Liver (tissue), 9 donors: ENCODE results near the gene SERPINE2. TPM values are rescaled to one million over a fixed set of nuclear protein-coding genes. Genes with fewer than 3 reads are reported as not detected.
A peak's percentile ranks its signal among the peaks of the same experiment; 100 is the strongest.

Source experiments
- DNase-seq: peaks from one replicate; pipeline ENCODE4 v3.0.0-alpha.2; 2017; ENCODE audit warnings: low spot score
- H3K27ac ChIP-seq, 2 donors: one replicate each; pipeline ENCODE4 v1.7.0; 2013; ENCODE audit warnings: inconsistent platforms in 2 of 2, low read length in 2 of 2, control low read depth in 1 of 2, low read depth in 1 of 2, mild to moderate bottlenecking in 1 of 2
- H3K27me3 ChIP-seq, 4 donors: one replicate each; pipeline versions ENCODE4 v1.6.1 to v1.7.0; 2013; ENCODE audit warnings: low read length in 3 of 4, inconsistent platforms in 1 of 4, mild to moderate bottlenecking in 1 of 4, moderate library complexity in 1 of 4; ENCODE audit not compliant: control insufficient read depth in 4 of 4, insufficient read depth in 4 of 4
- H3K36me3 ChIP-seq, 4 donors: one replicate each; pipeline versions ENCODE4 v1.6.1 to v1.7.0; 2013; ENCODE audit warnings: low read length in 3 of 4, mild to moderate bottlenecking in 3 of 4, low read depth in 1 of 4, moderate library complexity in 1 of 4; ENCODE audit not compliant: control insufficient read depth in 4 of 4, insufficient read depth in 3 of 4
- H3K4me1 ChIP-seq, 4 donors: one replicate each; pipeline versions ENCODE4 v1.6.1 to v1.7.0; 2013; ENCODE audit warnings: low read length in 3 of 4, mild to moderate bottlenecking in 3 of 4, moderate library complexity in 1 of 4; ENCODE audit not compliant: control insufficient read depth in 4 of 4, insufficient read depth in 4 of 4
- H3K4me3 ChIP-seq, 3 donors: one replicate each; pipeline versions ENCODE4 v1.6.1 to v1.7.0; 2013; ENCODE audit warnings: low read length in 3 of 3, control low read depth in 1 of 3, low read depth in 1 of 3, mild to moderate bottlenecking in 1 of 3
- H3K9ac ChIP-seq, 2 donors: one replicate each; pipeline ENCODE4 v1.7.0; 2013; ENCODE audit warnings: low read length in 2 of 2, mild to moderate bottlenecking in 2 of 2, moderate library complexity in 2 of 2, control low read depth in 1 of 2, low read depth in 1 of 2
- H3K9me3 ChIP-seq, 4 donors: one replicate each; pipeline versions ENCODE4 v1.6.1 to v1.7.0; 2013; ENCODE audit warnings: low read length in 3 of 4; ENCODE audit not compliant: control insufficient read depth in 4 of 4
- FOXA2 ChIP-seq: IDR thresholded peaks from 2 replicates; pipeline ENCODE4 v1.6.1; 2016; ENCODE audit warnings: antibody characterized with exemption
- HNF4G ChIP-seq: IDR thresholded peaks from 2 replicates; pipeline ENCODE4 v1.6.1; 2016; ENCODE audit warnings: antibody characterized with exemption
- JUND ChIP-seq, 2 donors: IDR thresholded peaks; 2 replicates each; pipeline ENCODE4 v1.6.1; 2016; ENCODE audit warnings: antibody characterized with exemption in 2 of 2
- NR2F2 ChIP-seq: IDR thresholded peaks from 2 replicates; pipeline ENCODE4 v1.6.1; 2016; ENCODE audit warnings: antibody characterized with exemption
- RXRA ChIP-seq, 2 donors: IDR thresholded peaks; 2 replicates each; pipeline ENCODE4 v1.6.1; 2017 to 2018; ENCODE audit warnings: antibody characterized with exemption in 2 of 2, mild to moderate bottlenecking in 1 of 2
- TAF1 ChIP-seq: conservative IDR thresholded peaks from 2 replicates; pipeline ENCODE4 v1.6.1; 2016; ENCODE audit warnings: antibody characterized with exemption, mild to moderate bottlenecking
- YY1 ChIP-seq: IDR thresholded peaks from 2 replicates; pipeline ENCODE4 v1.6.1; 2016; ENCODE audit warnings: antibody characterized with exemption, mild to moderate bottlenecking
- WGBS: extraction: QIAGEN DNeasy Blood & Tissue Kit; methylation state at CpG from one replicate; pipeline ENCODE4 v1.1.7; 2013; 5-methylcytosine and 5-hydroxymethylcytosine counted together
- polyA plus RNA-seq, 2 donors: library from polyadenylated mRNA; stranded (reverse) in 1 of 2; unstranded in 1 of 2; fragments of 200-250 nt in 1 of 2; fragments of >200 nt in 1 of 2; fragmentation: Nextera tagmentation in 1 of 2; extraction: Ambion mirVana in 1 of 2; gene quantifications; one replicate each; pipeline versions ENCODE4 v1.2.1 to v1.2.3, GENCODE V29; 2013 to 2015
- total RNA-seq, 2 donors: library from RNA; depleted of rRNA; stranded (reverse); fragments of >200 nt; gene quantifications; one replicate each; pipeline ENCODE4 v1.2.3, GENCODE V29; 2014
- TF ChIP-seq, protein P1 (sequence below): IDR thresholded peaks from 2 replicates; pipeline ENCODE4 v1.6.1; 2016; ENCODE audit warnings: antibody characterized with exemption
- TF ChIP-seq, protein P2 (sequence below): IDR thresholded peaks from 2 replicates; pipeline ENCODE4 v1.6.1; 2016; ENCODE audit warnings: antibody characterized with exemption
- TF ChIP-seq, protein P3 (sequence below): fragments of 150-350 bp; IDR thresholded peaks from 2 replicates; pipeline ENCODE4 v1.5.1; 2017; ENCODE audit warnings: improper control_type of control experiment, low read depth, low read length; ENCODE audit not compliant: missing input control
- donor health status: healthy.
- donor health status: healthy.
- donor health status: healthy.
- donor health status: healthy.
- donor health status: healthy.

Gene SERPINE2
- total and polyA plus RNA-seq, 4 donors, result 0.92 to 4.8 (median 2.3) TPM

DNA sequence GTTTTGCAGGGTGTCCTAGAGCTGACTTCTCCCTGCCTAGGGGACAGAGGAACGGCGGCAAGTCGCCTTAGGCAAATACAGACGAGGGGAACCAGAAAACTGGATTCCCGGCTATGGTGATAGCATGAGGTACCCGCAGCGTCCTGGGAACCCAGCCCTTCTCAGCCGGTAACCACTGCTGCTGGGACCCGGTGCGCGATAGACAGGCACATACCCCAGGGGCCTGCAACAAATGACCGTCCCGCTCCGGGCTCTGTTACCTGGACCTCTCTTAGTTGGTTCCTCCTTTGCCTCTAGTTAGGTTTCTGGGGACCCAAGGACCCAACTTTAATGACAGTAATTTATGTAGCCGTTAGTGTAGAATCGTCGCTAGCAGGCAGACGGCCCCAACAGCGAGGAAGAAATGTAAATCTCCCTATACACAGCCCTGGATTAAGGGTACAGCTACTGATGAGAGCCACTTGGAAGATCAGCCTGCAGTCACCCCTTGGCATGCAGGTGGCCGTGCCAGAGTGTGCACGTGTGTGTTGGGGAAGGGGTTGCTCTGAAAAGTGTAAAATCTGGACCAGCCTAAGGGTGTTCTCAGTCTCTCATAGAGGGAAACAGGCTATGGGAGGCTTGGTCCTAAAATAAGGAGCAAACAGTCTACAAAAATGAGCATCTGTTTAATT is 819 bp upstream of the SERPINE2 start:
- Histone ChIP-seq H3K9me3 (no peaks in the 10 kb centered on the region), H3K27me3 (peaks cover 0 to 12% (median 4%) of the 10 kb centered on the region in 4 donors), H3K4me1 (peaks cover 2 to 18% (median 17%) of the 10 kb centered on the region in 4 donors), H3K9ac (no peak overlapping the region), H3K4me3 (peak overlapping the region in 1 of 3 donors; percentile 62), H3K36me3 (no peaks in the 10 kb centered on the region), H3K27ac (peak overlapping the region; percentile 34 to 46)
- no peak for DNase-seq
- TF ChIP-seq HNF4G (no peak), RXRA (IDR thresholded peaks at IDR 0.05) (no peak), NR2F2 (no peak), TAF1 (no peak), FOXA2 (no peak)
- WGBS, result 13% methylated on average over 21 of the region's 21 CpGs

DNA sequence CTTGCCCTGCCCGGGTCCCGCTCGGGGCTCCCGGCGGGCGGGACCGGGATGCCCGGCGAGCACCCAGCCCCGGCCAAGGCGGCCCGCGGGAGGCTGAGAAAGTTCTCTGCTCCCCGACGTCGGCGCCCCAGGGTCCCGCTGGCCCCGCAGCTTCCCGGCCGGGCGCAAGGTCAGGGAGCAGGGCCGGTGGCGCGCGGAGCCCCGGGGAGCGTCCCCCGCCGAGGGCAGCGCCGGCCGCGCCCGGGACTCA is 331 bp downstream of the SERPINE2 start:
- no peak overlapping the region for H3K9ac ChIP-seq
- peaks cover 2 to 18% (median 17%) of the 10 kb centered on the region in 4 donors for H3K4me1 ChIP-seq
- H3K4me3 ChIP-seq, result peak overlapping the region in 2 of 3 donors; percentile 58 to 62
- peaks cover 0 to 18% (median 4%) of the 10 kb centered on the region in 4 donors for H3K27me3 ChIP-seq
- TF ChIP-seq HNF4G, result no peak
- TF ChIP-seq, protein P1, sequence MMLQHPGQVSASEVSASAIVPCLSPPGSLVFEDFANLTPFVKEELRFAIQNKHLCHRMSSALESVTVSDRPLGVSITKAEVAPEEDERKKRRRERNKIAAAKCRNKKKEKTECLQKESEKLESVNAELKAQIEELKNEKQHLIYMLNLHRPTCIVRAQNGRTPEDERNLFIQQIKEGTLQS, result no peak
- no peaks in the 10 kb centered on the region for H3K9me3 ChIP-seq
- under 1% methylated on average over 35 of the region's 35 CpGs for WGBS
- no peaks in the 10 kb centered on the region for H3K36me3 ChIP-seq
- peak overlapping the region in 1 of 2 donors; percentile 18 for H3K27ac ChIP-seq
- DNase-seq, result no peak

DNA sequence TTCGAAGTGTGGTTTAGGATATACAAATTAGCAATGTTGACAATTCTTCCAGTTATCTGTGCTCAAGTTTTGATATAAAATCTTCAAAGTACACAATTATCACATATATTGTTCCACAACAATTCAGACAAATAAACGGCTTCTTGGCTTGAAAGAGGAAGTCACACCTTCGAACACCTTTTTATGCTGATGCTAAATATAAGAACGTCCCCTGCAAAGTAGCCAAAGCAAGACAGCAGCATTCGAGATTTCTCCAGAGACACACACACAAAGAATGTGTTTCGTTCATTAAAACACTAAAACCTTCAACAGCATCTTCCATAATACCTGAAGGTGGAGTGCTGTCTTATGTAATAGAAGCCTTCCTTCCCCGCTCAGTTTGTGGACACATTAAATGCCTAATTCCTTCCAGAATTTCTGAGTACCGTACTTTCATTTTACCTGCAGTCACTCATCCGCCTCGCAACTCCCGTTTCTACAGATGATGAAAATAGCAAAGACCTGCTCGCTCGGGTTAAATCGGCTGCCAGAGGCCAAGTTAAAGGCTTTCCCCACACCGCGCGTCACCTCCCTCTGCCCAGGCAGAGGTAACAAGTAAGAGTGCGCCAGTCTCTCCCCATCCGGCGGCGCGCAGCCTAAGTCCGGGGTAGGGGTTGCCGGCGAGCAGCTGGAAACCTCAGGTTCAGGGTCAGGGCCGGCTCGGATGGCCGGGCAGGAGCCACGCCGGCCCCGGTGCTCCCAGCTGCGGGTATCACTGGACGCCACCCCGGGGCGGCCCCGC is 847 bp downstream of the SERPINE2 start:
- peaks cover 2 to 18% (median 17%) of the 10 kb centered on the region in 4 donors for H3K4me1 ChIP-seq
- H3K36me3 ChIP-seq, result no peaks in the 10 kb centered on the region
- peak overlapping the region; percentile 57 to 62 (median 58) for H3K4me3 ChIP-seq
- no peaks in the 10 kb centered on the region for H3K9me3 ChIP-seq
- no peak for DNase-seq
- peaks cover 0 to 18% (median 4%) of the 10 kb centered on the region in 4 donors for H3K27me3 ChIP-seq
- WGBS, result 2% methylated on average over 36 of the region's 36 CpGs
- H3K9ac ChIP-seq, result no peak overlapping the region
- no peak for TF ChIP-seq FOXA2
- TF ChIP-seq, protein P2, sequence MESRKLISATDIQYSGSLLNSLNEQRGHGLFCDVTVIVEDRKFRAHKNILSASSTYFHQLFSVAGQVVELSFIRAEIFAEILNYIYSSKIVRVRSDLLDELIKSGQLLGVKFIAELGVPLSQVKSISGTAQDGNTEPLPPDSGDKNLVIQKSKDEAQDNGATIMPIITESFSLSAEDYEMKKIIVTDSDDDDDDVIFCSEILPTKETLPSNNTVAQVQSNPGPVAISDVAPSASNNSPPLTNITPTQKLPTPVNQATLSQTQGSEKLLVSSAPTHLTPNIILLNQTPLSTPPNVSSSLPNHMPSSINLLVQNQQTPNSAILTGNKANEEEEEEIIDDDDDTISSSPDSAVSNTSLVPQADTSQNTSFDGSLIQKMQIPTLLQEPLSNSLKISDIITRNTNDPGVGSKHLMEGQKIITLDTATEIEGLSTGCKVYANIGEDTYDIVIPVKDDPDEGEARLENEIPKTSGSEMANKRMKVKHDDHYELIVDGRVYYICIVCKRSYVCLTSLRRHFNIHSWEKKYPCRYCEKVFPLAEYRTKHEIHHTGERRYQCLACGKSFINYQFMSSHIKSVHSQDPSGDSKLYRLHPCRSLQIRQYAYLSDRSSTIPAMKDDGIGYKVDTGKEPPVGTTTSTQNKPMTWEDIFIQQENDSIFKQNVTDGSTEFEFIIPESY, result no peak
- no peak for TF ChIP-seq JUND (IDR thresholded peaks at IDR 0.05)
- TF ChIP-seq, protein P1, result no peak
- TF ChIP-seq YY1, result no peak
- TF ChIP-seq, protein P3, sequence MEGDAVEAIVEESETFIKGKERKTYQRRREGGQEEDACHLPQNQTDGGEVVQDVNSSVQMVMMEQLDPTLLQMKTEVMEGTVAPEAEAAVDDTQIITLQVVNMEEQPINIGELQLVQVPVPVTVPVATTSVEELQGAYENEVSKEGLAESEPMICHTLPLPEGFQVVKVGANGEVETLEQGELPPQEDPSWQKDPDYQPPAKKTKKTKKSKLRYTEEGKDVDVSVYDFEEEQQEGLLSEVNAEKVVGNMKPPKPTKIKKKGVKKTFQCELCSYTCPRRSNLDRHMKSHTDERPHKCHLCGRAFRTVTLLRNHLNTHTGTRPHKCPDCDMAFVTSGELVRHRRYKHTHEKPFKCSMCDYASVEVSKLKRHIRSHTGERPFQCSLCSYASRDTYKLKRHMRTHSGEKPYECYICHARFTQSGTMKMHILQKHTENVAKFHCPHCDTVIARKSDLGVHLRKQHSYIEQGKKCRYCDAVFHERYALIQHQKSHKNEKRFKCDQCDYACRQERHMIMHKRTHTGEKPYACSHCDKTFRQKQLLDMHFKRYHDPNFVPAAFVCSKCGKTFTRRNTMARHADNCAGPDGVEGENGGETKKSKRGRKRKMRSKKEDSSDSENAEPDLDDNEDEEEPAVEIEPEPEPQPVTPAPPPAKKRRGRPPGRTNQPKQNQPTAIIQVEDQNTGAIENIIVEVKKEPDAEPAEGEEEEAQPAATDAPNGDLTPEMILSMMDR, result no peak
- H3K27ac ChIP-seq, result peak overlapping the region in 1 of 2 donors; percentile 18
